Muscle layer of duodenum (tissue), 2 donors: ENCODE measurements around the gene FGGY.
A peak's percentile ranks its signal among the peaks of the same experiment; 100 is the strongest.

ENCODE experiments used
- H3K27ac ChIP-seq: one replicate; pipeline ENCODE4 v1.7.0; 2013; ENCODE audit warnings: mild to moderate bottlenecking, low read length
- H3K27me3 ChIP-seq: one replicate; pipeline ENCODE4 v1.7.0; 2013; ENCODE audit warnings: low read depth, mild to moderate bottlenecking, control low read depth, low read length
- H3K36me3 ChIP-seq, 2 donors: one replicate each; pipeline ENCODE4 v1.7.0; 2013; ENCODE audit warnings: low read length in 2 of 2, control low read depth in 1 of 2, mild to moderate bottlenecking in 1 of 2; ENCODE audit not compliant: insufficient read depth in 2 of 2, control insufficient read depth in 1 of 2
- H3K4me1 ChIP-seq, 2 donors: one replicate each; pipeline ENCODE4 v1.7.0; 2013; ENCODE audit warnings: low read length in 2 of 2, mild to moderate bottlenecking in 2 of 2, control low read depth in 1 of 2, moderate library complexity in 1 of 2; ENCODE audit not compliant: insufficient read depth in 2 of 2, control insufficient read depth in 1 of 2
- H3K4me3 ChIP-seq, 2 donors: one replicate each; pipeline ENCODE4 v1.7.0; 2013; ENCODE audit warnings: low read length in 2 of 2, low read depth in 1 of 2, mild to moderate bottlenecking in 1 of 2
- H3K9me3 ChIP-seq, 2 donors: one replicate each; pipeline ENCODE4 v1.7.0; 2013; ENCODE audit warnings: low read length in 2 of 2, control low read depth in 1 of 2, mild to moderate bottlenecking in 1 of 2; ENCODE audit not compliant: control insufficient read depth in 1 of 2
- donor health status: healthy.

FGGY gene

GRCh38 chr1:59434336-59434735 is 137.4 kb downstream of the FGGY start:
- Histone ChIP-seq H3K27ac (no peak overlapping the region), H3K4me3 (no peak overlapping the region), H3K27me3 (no peaks in the 10 kb centered on the region), H3K9me3 (no peaks in the 10 kb centered on the region), H3K36me3 (no peaks in the 10 kb centered on the region), H3K4me1 (peaks cover 6 to 10% of the 10 kb centered on the region in 2 donors)

GRCh38 chr1:59436637-59437036 is 139.7 kb downstream of the FGGY start:
- Histone ChIP-seq H3K27me3 (no peaks in the 10 kb centered on the region), H3K27ac (no peak overlapping the region), H3K4me1 (peaks cover 6 to 10% of the 10 kb centered on the region in 2 donors), H3K36me3 (no peaks in the 10 kb centered on the region), H3K4me3 (no peak overlapping the region), H3K9me3 (no peaks in the 10 kb centered on the region)

- Histone ChIP-seq H3K4me1 (peaks cover 0 to 10% of the 10 kb centered on the region in 2 donors), H3K27ac (no peak overlapping the region), H3K4me3 (no peak overlapping the region), H3K9me3 (no peaks in the 10 kb centered on the region), H3K27me3 (no peaks in the 10 kb centered on the region), H3K36me3 (no peaks in the 10 kb centered on the region)
These were observed 141.2 kb downstream of the FGGY start for GRCh38 chr1:59438058-59438560.

GRCh38 chr1:59442492-59442891 is 145.6 kb downstream of the FGGY start:
- Histone ChIP-seq H3K36me3 (no peaks in the 10 kb centered on the region), H3K4me1 (peaks cover 0 to 15% of the 10 kb centered on the region in 2 donors)

GRCh38 chr1:59443310-59443709 is 146.4 kb downstream of the FGGY start:
- Histone ChIP-seq H3K4me3 (no peak overlapping the region), H3K27me3 (no peaks in the 10 kb centered on the region), H3K9me3 (no peaks in the 10 kb centered on the region), H3K27ac (no peak overlapping the region), H3K4me1 (peaks cover 0 to 18% of the 10 kb centered on the region in 2 donors), H3K36me3 (no peaks in the 10 kb centered on the region)

More at GRCh38 chr1:59442492-59442891, 145.6 kb downstream of the FGGY start:
- no peaks in the 10 kb centered on the region for H3K9me3 ChIP-seq
- H3K27ac ChIP-seq, result no peak overlapping the region
- H3K4me3 ChIP-seq, result no peak overlapping the region
- H3K27me3 ChIP-seq, result no peaks in the 10 kb centered on the region

- Histone ChIP-seq H3K4me3 (no peak overlapping the region), H3K27me3 (no peaks in the 10 kb centered on the region), H3K36me3 (no peaks in the 10 kb centered on the region), H3K4me1 (peaks cover 0 to 12% of the 10 kb centered on the region in 2 donors), H3K27ac (peak overlapping the region; percentile 36), H3K9me3 (no peaks in the 10 kb centered on the region)
These were observed 147.6 kb downstream of the FGGY start for GRCh38 chr1:59444520-59444919.

- Histone ChIP-seq H3K27ac (peak overlapping the region; percentile 36), H3K27me3 (no peaks in the 10 kb centered on the region), H3K36me3 (no peaks in the 10 kb centered on the region), H3K9me3 (no peaks in the 10 kb centered on the region), H3K4me1 (peaks cover 0 to 12% of the 10 kb centered on the region in 2 donors), H3K4me3 (no peak overlapping the region)
These were observed 148.1 kb downstream of the FGGY start for GRCh38 chr1:59445040-59445439.

GRCh38 chr1:59446257-59446901 is 149.5 kb downstream of the FGGY start:
- no peak overlapping the region for H3K4me3 ChIP-seq
- peaks cover 0 to 12% of the 10 kb centered on the region in 2 donors for H3K4me1 ChIP-seq
- no peaks in the 10 kb centered on the region for H3K27me3 ChIP-seq
- no peaks in the 10 kb centered on the region for H3K36me3 ChIP-seq
- H3K9me3 ChIP-seq, result no peaks in the 10 kb centered on the region
- peak overlapping the region; percentile 36 for H3K27ac ChIP-seq

GRCh38 chr1:59452026-59452425 is 155.1 kb downstream of the FGGY start:
- Histone ChIP-seq H3K9me3 (no peaks in the 10 kb centered on the region), H3K36me3 (no peaks in the 10 kb centered on the region), H3K27ac (no peak overlapping the region), H3K4me1 (peaks cover 0 to 7% of the 10 kb centered on the region in 2 donors), H3K4me3 (no peak overlapping the region), H3K27me3 (no peaks in the 10 kb centered on the region)

GRCh38 chr1:59452559-59452958 is 155.7 kb downstream of the FGGY start:
- H3K9me3 ChIP-seq, result no peaks in the 10 kb centered on the region
- H3K4me3 ChIP-seq, result no peak overlapping the region
- H3K27me3 ChIP-seq, result no peaks in the 10 kb centered on the region
- H3K4me1 ChIP-seq, result peaks cover 0 to 6% of the 10 kb centered on the region in 2 donors
- H3K27ac ChIP-seq, result no peak overlapping the region
- H3K36me3 ChIP-seq, result no peaks in the 10 kb centered on the region

- no peaks in the 10 kb centered on the region for H3K9me3 ChIP-seq
- no peaks in the 10 kb centered on the region for H3K27me3 ChIP-seq
- no peak overlapping the region for H3K4me3 ChIP-seq
- H3K27ac ChIP-seq, result no peak overlapping the region
- H3K36me3 ChIP-seq, result no peaks in the 10 kb centered on the region
- H3K4me1 ChIP-seq, result no peaks in the 10 kb centered on the region
These were observed 156.5 kb downstream of the FGGY start for GRCh38 chr1:59453297-59453968.
